GM19025 (cell line): Measurements from ENCODE around the gene AGR2.

Experiments
- ATAC-seq: cut with Tn5 transposase; IDR thresholded peaks from one replicate; pipeline ENCODE4 v1.9.1; 2021; ENCODE audit warnings: mild to moderate bottlenecking, low read depth, moderate library complexity; ENCODE audit not compliant: unreplicated experiment

AGR2 gene

DNA sequence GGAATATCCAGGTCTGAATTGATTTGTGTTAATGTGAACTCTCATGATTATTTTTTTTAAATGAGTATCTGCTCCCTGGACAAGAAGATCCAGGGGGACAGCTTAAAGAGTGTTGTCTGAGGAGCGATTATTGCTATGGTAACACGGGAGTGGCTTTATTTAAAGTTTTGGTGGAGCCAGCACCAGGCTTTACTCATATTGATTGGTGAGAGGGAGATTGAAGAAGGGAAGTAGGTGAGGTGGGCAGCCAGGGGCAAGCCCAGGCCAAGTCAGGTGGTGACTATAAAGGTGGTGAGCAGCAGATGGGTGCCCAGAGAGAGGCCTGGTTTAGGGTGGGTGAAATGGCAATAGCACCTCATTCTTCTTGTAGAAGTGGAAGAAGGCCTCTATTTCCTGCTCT is 10.2 kb upstream of the AGR2 start:
- ATAC-seq: no peak

DNA sequence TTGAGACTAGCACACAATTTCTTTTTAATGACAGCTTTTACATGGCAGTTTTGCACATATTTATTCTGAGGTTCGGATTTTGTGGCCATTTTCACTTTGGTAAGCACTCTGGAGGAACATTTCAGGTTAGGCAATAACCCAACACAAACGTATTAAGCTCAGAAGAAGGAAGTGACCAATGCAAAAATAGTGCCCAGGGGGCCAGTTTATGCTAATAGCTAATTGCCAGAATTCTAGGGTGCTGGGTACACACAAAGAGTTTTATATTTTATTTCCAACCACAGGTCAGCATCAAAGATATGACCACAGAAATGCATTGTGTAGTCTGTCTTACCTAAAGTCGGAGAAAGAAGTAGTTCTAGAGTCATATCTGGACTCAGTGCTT is 8.4 kb upstream of the AGR2 start:
- no peak for ATAC-seq

DNA sequence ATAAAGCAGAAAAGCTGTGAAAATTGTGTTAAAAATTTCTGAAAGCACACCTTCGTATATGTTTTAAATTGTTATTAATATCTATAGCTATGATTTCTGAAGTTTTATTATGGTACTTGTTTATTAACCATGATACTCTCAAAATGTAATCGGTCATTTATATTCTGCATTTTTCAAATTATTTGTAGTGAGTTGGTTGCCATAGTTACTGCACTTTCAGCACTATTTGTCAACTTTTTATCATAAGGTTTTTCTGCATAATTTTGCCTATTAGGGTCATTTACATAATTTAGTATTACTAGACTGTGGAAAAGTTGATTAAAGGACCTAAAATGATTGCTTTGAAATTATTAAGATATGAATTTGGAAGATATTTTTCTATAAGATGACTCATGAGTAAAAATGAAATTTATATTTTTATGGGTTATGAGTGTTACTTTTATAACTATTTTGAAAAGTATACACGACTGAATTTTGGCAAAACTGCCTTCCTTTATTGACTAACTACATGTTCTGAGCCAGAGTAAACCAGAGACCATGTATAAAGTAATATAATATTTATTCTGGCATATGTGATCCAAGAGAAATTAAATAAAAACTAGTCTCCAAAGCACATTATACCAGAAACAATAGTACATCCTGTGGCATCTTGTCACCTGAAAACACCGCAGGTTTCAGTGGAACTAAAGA is 7.9 kb upstream of the AGR2 start:
- no peak for ATAC-seq

DNA sequence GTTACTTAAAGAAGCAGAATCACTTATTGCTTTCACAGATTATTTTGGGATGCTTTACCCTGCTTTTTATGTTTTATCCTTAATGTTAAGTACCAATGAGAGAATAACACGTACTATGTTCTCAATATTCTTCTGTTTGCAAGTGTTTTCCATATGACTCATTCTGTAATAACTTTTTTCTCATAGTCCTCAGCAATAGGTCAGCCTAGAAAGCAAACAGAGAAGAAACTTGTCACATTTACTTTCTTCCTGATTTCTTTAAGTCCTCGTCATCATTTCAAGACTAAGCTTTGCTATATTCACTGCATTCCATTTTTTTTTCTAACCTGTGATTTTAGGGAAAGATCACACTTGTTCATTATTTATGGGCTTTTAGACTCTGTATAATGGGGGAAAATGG is 6.8 kb upstream of the AGR2 start:
- no peak for ATAC-seq

DNA sequence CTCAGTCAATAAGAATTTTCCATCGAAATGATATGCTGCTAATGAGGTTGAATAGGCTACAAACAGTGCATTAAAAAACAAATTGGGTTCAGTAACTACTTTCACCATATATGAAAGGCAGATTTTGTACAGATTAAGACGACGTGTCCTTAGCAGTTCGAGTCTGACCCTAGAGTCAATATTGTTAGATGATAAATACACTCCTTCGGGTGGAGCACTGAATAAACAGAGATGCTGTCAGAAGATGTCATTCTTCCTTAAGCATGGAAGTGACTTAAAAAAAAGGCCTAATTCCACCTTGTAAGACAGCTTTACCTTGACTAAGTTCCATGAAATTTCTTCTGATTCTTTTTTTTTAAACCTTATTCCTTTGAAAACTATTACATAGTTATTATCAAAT is 5.8 kb upstream of the AGR2 start:
- ATAC-seq: no peak

DNA sequence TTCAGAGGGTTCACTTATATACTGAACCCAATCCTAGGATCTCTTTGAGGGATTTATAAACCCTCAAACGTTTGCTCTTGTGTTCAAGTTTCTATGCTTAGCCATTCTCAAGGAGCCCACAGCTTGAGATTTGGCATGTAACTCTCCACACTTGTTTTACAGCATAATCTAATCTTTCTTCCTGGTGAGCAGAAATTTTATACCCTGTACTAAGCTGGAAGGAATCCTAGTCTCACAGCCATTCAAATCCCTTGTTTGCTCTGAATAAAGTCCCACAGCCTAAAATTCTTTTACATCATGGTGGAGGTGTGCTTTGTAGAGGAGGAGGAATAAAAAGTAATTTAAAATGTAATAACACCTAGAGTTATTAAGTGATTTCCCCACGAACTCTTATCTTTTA is 5.3 kb upstream of the AGR2 start:
- no peak for ATAC-seq

DNA sequence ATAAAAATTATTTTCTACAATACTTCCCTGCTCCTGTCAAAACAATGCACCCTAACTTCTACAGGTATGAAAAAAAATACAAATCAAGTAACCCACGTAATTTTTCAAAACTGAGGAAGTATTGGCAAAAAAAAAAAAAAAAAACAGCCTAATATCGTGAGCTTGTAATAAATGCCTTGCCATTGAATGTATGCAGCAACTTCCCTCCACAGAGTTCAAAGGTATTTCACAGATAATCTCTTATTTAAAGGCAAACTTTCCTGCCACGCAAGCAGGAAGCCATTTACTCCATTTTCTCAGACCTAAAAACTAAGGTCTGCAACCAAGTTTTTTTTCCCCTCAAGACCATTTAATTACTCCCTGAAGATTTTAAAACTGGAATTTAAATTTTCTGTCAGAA is 642 bp upstream of the AGR2 start:
- ATAC-seq: no peak

DNA sequence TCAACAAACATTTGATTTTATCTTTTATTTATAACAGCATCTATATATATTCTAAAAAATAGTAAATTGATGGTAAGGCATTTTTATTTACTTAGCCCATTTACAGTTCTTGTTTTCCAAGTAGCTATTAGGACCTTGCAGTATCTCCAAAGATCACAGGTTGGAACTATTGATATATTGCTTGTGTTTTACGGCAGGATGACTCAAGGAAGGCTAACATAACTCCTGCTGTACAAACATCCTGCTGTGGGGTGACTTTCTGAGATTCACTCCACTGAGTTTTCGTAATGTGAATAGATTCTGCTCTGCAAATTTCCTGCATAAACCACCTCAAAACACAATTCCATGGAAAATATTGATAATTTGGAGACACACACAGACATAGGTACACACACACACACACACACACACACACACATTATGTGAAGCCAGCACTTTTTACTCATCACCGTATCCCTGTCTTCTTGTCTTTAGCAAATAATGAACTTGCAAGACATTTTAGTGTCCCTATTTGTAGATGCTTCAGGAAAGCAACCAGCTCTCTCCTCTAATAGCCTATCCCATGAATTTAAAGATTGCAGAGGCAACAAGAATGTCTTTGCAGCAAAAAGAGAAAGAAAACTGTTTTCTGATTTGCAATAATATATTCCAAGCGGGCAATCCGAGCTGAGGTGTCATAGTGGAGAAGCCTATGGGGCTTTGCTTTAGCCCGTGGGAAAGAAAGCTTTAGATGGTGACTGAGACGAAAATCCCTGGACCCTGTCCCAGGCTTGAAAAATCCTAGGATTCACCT is 722 bp downstream of the AGR2 start:
- ATAC-seq: no peak

DNA sequence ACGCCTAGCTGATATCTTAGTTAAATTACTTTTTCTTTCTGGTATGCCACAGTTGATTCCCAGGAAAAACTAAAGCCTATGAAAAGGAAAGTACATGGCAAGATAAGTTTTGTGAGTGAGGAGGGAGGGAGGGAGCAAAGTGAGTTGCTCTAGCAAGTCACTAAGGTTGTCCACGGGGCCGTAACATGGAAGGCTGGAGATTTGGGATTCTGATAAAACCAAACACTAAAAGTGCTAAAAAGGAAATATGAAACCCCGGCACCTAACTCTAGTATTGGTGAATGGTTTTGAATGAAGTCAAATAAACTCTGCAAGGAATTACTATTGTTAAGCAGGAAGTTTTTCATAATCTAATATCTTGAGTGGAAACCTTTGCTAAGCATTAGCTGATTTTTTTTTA is 1.7 kb downstream of the AGR2 start:
- ATAC-seq: no peak

DNA sequence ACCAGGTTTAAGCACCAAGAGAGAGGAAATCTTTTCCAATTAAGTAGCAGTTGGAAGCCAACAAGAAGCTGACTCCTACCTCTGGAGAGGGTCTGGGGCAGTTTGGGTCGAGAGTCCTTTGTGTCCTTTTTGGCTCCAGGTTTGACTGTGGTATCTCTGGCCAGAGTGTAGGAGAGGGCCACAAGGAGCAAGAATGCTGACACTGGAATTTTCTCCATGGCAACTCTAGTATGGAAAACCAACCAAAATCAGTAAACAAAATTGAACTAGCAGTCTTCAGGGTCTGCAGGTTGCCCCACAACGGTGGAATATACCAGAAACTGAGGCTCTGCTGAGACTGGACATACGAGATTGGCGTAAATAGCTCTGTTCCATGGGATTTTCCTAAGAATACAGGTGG is 3.2 kb downstream of the AGR2 start:
- no peak for ATAC-seq

DNA sequence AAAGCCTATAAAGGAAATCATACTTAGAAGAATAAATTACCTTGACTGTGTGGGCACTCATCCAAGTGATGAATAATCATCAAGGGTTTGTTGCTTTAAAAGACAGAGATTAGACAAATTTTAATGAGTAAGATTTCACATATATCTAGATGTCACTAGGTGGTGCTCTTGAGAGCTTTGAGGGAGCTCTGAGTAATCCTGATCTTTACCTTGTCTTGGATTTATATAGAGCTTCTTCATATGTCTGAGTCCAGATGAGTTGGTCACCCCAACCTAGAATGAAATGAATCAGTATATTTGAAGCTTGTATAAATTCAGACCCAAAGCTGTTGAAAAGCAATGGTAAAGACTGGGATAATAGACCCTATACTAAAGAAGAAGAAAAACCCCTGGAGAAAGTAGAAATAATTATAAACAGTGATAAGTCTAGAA is 3.7 kb downstream of the AGR2 start:
- ATAC-seq: no peak

DNA sequence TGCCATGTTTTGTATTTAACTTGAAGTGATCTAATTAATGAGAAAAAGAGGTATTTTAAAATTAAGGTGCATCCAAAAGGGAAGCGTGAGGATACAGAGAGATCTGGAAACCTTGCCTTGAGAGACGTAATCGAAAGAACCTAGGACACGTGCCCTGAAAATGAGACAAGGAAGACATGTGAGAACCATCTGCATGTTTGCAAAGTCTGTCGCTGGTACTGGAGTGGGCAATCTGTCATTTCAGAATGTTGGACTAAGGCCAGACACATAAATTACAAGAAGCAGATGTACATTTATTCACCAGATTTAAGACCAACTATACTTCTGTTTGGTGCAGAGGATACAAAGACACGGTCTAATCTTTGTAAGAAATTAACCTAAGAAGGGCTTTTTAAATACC is 9.2 kb downstream of the AGR2 start:
- ATAC-seq: no peak

DNA sequence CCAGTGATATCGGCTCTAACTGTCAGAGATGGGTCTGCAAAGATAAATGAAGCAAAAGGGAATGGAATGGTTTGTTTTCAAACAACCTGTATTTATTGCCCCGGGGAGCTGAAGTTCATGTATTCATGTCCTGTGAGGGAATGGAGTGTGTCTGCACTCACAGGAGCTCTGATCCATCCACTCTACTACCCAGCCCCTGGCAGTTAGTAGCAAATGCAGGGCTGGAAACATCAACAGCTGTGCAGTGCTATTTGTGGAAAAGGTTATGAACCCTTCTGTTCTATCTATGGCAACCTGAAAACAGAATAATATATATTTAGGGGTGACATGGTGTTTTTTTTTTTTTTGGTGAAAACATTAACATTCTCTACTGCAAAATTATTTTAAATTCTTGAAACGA is 9.8 kb downstream of the AGR2 start:
- no peak for ATAC-seq

DNA sequence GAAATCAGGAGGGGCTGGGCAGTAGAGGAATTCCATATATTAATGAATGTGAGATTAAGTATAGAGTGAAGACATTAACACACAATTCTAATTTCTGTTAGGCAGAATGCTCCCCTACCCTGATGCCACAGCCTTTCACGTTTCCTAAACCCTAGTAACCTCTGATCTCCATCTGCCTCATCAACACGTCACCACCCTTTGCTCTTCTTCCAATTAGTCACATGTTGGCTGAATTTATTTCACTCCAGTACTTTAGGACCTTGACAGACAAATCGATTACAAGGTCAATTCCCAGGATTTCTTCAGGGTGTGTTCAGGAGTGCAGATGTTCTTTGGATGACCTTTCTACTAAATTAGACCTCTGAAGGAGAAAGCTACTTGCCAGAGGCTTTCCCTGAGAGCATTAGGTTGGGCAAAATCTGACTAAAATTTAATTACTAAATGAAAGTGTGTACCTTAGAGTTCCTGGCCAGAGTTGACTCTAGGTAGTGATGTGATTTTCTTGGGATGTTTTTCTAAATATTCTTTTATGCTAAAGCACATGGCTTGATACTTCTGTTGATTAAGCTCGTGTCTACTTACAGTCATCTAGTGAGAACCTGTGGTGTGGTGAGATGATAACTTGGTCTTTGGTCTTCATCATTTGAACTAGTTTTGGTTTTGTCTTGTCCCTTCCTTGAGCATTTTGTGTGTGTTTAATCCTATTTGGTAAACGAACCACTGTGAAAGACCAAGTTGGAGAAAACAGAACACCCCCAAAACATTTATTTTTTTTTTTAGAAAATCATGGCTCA is 12.7 kb downstream of the AGR2 start:
- no peak for ATAC-seq

DNA sequence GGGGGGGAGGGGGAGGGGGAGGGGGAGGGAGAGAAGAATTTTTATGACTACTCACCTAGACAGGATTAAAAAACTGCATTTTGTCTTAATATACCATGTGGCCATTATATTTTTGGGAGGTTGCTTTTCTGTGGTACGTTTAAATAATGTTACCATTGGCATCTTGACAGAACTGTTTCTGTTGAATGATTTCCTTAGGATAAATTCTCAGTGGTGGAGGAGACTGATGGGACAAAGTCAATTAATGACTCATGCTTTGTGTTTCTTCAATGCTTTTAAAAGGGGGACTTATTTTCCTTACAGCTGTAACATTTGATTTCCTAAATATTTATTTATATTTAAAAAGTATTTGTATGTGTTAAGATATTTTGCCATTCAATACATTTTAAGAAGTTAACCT is 13.7 kb downstream of the AGR2 start:
- ATAC-seq: no peak

DNA sequence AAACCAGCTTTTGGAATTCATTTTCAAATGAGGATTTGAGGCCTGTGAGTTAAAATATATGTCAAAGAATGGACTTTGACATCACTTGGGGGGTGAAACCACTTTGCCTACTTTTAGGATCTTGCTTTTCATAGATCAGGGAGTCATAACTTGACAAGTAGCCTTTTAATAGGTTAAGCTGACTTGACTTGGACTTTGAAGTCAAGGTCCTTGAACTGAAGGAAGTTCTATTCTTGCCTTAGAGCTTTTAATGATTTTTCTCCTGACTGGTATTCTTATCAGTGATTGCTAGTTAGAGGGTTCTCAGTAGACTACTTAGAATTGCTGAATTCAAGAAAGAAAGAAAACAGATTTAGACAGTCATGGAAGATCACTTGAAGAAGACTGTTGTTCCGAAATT is 17.7 kb downstream of the AGR2 start:
- no peak for ATAC-seq

DNA sequence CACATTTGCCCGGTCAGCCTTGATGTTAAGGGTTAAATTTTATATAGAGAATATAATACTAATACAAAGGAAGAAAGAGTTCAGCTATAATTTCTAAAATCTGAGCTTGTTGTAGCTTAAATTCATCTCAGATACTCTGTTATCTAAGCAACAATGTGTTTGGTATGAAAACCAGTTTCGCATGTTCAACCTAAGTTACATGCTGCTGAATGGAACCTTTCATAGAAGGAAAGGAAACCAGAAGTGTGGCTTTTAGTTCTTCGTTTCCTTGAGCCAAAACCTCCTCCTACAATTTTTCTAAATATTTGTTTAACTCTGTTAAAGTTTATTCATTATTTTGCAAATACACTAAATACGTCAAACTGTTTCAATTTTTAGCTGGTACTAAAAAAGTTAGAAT is 18.5 kb downstream of the AGR2 start:
- ATAC-seq: no peak

DNA sequence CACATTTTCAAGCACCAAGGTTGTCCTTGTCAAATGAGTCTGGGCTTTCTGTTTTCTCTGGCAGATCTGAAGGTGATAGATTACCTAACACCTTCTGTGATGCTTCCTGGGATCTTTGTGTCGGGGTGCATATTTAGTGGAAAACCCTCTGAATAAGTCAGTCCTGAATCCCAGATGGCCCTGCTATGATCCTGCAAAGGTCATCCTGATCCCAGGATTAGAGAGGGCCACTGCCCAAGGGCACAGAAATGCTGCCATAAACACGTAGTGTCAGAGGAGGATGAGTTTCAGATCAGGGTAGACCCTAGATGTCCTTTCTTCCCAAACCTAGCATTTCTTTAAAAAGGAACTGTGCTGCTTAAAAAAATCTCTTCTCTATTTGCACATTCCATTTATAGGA is 19.0 kb downstream of the AGR2 start:
- no peak for ATAC-seq

DNA sequence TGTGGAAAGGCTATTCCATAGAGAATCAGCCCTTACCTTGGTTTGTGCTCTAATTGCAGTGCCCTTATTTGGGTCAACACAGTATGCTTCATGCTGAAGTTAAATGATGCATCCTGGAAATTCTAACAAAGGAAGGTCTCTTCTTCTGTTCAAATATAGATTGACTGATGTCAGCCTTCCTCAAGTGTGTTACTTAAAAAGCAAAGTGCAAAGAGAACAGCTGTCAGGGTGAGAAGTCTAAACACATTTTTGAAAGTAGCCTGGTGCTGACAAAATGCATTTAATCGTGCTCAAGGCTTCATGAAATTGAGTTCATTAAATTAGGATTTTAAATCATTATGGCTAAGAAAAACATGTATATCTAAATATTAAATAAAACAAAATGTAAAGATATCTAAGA is 19.5 kb downstream of the AGR2 start:
- no peak for ATAC-seq

DNA sequence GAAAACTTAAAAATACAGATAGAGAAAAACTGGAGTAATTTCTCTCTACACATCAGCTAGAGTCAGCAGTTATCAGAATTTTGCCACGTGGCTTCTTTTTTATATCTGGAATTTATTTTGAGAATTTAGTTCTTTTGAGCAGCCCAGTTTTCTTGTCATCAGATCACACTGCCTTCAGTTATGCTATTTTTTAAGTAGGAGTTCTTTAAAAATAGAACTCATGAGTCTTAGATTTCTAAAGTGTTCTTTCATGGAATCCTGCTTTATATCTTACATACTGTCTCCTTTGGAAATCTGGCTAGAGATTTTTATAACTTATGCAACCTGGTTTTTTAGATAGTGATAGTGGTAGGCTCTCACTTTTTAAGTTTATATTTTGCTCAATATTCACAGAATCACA is 24.2 kb downstream of the AGR2 start:
- ATAC-seq: no peak

DNA sequence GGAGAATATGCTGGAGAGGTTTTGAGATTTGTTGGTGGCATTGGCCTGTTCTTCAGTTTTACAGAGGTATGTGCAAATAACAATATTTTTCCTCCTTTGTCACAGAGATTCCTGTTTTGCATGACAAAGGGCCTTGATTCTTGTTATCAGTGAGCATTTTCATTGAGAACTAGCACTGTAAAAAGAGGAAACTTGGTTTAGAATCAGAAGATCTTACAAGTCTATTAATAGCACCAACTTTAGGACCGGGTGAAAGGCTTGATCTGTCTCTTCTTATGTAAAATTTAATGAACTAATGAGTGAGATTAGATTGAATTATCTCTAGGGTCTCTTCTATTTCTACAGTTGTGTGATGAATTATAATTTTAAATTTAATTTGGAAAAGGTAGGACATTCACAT is 25.7 kb downstream of the AGR2 start:
- ATAC-seq: no peak

DNA sequence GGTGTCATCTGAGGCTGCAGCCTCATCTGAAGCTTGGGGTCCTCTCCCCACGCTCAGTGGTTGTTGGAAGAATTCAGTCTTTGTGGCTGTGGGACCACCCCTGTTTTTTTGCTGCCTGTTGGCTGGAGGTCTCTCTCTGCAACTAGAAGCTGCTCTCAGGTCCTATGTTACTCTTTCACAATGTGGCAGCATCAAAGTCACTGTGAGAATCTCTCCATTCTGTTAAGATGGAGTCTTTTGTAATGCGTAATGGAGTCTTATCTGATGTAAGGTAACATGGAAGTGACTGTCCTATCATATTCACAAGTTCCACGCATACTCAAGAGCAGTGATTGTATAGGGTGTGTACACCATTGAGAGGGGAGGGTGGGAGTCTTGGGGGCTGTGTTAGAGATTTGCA is 26.3 kb downstream of the AGR2 start:
- no peak for ATAC-seq
